ENCODE data around the gene CACNG8. TPM values are rescaled to one million over a fixed set of nuclear protein-coding genes. Genes with fewer than 3 reads are reported as not detected.

The CACNG8 gene
- polyA plus RNA-seq, 1 of the 3 experiments (the other 2 are of a cell fraction) = 1.3 TPM

DNA sequence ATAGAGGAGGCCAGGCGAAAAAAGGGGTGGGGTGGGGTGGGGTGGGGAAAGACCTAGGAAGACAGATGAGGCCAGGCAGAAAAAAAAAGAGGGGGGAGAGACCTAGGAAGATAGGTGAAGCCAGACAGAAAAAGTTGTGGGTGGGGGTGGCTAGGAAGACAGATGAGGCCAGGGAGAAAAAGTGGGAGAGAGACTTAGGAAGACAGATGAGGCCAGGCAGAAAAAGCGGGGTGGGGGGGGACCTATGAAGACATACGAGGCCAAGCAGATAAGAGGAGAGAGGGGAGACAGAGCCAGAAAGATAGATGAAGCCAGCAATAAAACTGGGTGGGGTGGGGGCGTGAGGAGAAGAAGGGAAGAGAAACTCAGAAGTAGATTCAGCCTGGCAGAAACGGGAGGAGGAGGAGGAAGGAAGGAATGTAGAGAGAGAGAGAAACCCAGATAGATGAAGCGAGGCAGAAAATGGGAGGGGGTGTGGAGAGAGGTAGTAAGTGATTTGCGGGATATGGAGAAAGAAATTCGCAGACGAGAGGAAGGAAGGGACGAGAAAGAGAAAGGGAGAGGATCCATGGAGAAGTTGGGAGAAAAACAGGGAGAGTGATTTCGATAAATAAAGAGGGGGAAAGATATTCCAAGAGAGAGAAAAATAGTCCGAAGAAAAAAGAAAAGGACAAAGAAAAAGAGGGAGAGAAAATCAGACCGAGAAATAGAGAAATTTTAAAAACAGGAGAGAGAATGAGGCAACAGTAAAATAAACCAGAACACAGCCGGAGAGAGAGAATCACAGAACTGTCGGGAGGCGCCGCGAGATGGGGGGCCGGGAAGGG, 16.5 kb downstream of the CACNG8 start:
- Histone ChIP-seq H3K4me2 (peak overlapping the region; percentile 76), H3K4me3 (ENCODE audit: low read depth in 2 of 2, low read length in 1 of 2) (peak overlapping the region; percentile 69 to 88), H2AFZ (ENCODE audit: low read depth) (no peak overlapping the region), H3K9me3 (no peaks in the 10 kb centered on the region), H3K9me2 (no peaks in the 10 kb centered on the region), H3K9ac (peak overlapping the region; percentile 82), H3K36me3 (replicated peaks in 1 of 2; ENCODE audit: control insufficient read depth in 1 of 2, insufficient read depth in 2 of 2, low read length in 1 of 2) (no peaks in the 10 kb centered on the region), H3K4me1 (ENCODE audit: control insufficient read depth in 1 of 2, insufficient read depth in 2 of 2, low read depth in 1 of 2, low read length in 1 of 2) (peaks cover 7 to 23% of the 10 kb centered on the region in 2 experiments; a peak in 3 of 4 replicates), H3K27me3 (ENCODE audit: insufficient read depth) (no peaks in the 10 kb centered on the region), H3K27ac (ENCODE audit: low read depth in 2 of 2, low read length in 1 of 2) (peak overlapping the region; percentile 88 to 89), H3K79me2 (ENCODE audit: insufficient read depth) (peaks cover 11% of the 10 kb centered on the region), H4K20me1 (ENCODE audit: insufficient read depth) (no peaks in the 10 kb centered on the region), H3F3A (replicated peaks; ENCODE audit: insufficient read depth) (peaks cover 39% of the 10 kb centered on the region)
- TF ChIP-seq TAF1 (IDR thresholded peaks at IDR 0.05; ENCODE audit: borderline replicate concordance, low read depth, low read length) (no peak), YY1 (IDR thresholded peaks at IDR 0.05; ENCODE audit: low read depth) (no peak), POLR2AphosphoS5 (IDR thresholded peaks at IDR 0.05; ENCODE audit: low read depth, low read length) (0 out of 2 replicates have a peak, but pooled peaks have one; percentile 5), MXI1 (IDR thresholded peaks at IDR 0.05; ENCODE audit: low read depth, low read length) (no peak)
- no peak for DNase-seq
- CTCF ChIA-PET = no interaction called here
- POLR2A ChIA-PET = no interaction called here
- WGBS (ENCODE audit: low lambda C conversion rate) = 5% methylated on average over 19 of the region's 19 CpGs

DNA sequence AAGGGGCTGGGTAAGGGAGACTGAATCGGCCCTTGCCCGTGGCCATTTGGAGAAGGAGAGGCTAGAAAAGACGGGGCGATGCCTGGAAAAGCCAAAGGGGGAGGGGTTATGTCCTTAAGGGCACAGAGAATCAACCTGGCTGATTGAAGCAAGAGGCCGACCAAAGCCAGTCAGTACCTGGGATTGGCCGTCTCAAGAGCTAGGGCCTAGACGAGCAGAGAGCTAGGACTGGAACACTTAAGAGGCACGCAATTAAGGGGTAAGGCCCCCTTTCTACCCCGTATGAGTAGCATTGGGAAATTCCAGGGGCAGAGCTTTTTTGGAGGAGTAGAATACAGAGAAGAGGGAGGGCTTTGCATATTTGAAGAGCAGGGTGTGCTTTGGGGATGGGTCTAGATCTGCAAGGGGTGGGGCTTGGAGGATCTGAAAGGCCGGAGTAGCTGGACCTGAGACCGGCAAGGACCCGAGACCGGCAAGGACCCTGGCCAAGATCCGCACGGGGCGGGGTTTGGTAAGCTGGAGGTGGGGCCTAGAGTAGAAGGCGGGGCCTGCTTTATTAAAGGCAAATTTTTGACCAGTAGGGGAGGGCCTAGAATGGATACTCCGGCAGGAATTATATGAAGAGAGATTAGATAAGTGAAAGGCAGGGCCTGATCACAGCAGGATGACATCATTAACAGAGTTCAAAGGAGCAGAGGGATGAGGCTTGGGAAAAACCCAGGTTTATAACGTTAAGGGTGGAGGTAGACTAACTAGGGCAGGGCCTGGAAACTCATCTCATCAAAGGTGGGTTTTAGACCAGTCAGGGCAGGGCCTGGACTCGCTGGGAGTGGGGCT, 18.0 kb downstream of the CACNG8 start:
- peak overlapping the region; percentile 42 for H2AFZ ChIP-seq (ENCODE audit: low read depth)
- H3K4me2 ChIP-seq = peak overlapping the region; percentile 76

More for the DNA sequence above, 18.0 kb downstream of the CACNG8 start:
- peaks cover 45% of the 10 kb centered on the region for H3F3A ChIP-seq (replicated peaks; ENCODE audit: insufficient read depth)
- H3K4me3 ChIP-seq (ENCODE audit: low read depth in 2 of 2, low read length in 1 of 2) = peak overlapping the region; percentile 69 to 88
- ChIA-PET CTCF (interaction anchor here (0.6 to 1.6 kb wide), 7 partner anchors 9 to 45 kb away, joined by 3 to 5 read pairs (median 3); no protein-coding TSS in a partner anchor), POLR2A (interaction anchor here (0.6 to 1.0 kb wide), 2 partner anchors 9 to 114 kb away, joined by 3 to 4 read pairs; no protein-coding TSS in a partner anchor)
- H3K27me3 ChIP-seq (ENCODE audit: insufficient read depth) = no peaks in the 10 kb centered on the region
- H3K4me1 ChIP-seq (ENCODE audit: control insufficient read depth in 1 of 2, insufficient read depth in 2 of 2, low read depth in 1 of 2, low read length in 1 of 2) = peaks cover 7 to 23% of the 10 kb centered on the region in 2 experiments; a peak in 3 of 4 replicates
- DNase-seq = peak; percentile 62
- peak overlapping the region; percentile 89 to 90 for H3K27ac ChIP-seq (ENCODE audit: low read depth in 2 of 2, low read length in 1 of 2)
- TF ChIP-seq RXRA (IDR thresholded peaks at IDR 0.05; ENCODE audit: borderline replicate concordance, low read depth) (no peak), MXI1 (IDR thresholded peaks at IDR 0.05; ENCODE audit: low read depth, low read length) (no peak), GATA2 (CRISPR knock-in tag; IDR thresholded peaks at IDR 0.05) (no peak), EP300 (IDR thresholded peaks at IDR 0.05; ENCODE audit: borderline replicate concordance in 1 of 2, low read depth in 1 of 2, low read length in 1 of 2) (no peak), JUND (IDR thresholded peaks at IDR 0.05) (no peak), POLR2AphosphoS5 (IDR thresholded peaks at IDR 0.05; ENCODE audit: low read depth, low read length) (no peak), TAF1 (IDR thresholded peaks at IDR 0.05; ENCODE audit: borderline replicate concordance, low read depth, low read length) (no peak), FOSL2 (IDR thresholded peaks at IDR 0.05; ENCODE audit: borderline replicate concordance, low read depth) (no peak)
- no peaks in the 10 kb centered on the region for H3K9me3 ChIP-seq
- WGBS (ENCODE audit: low lambda C conversion rate) = 35% methylated on average over 20 of the region's 20 CpGs
- H3K9me2 ChIP-seq = no peaks in the 10 kb centered on the region
- peaks cover 11% of the 10 kb centered on the region for H3K79me2 ChIP-seq (ENCODE audit: insufficient read depth)
- H4K20me1 ChIP-seq (ENCODE audit: insufficient read depth) = no peaks in the 10 kb centered on the region
- no peaks in the 10 kb centered on the region for H3K36me3 ChIP-seq (replicated peaks in 1 of 2; ENCODE audit: control insufficient read depth in 1 of 2, insufficient read depth in 2 of 2, low read length in 1 of 2)
- H3K9ac ChIP-seq = peak overlapping the region; percentile 46

Data from SK-N-SH (cell line).